ENCODE results near the gene ONECUT2.
"Not testable (repeated sequence)": the region's sequence is repeated elsewhere in the genome, so short reads cannot be mapped to it uniquely, and the experiment has no call there.

The ONECUT2 gene

DNA sequence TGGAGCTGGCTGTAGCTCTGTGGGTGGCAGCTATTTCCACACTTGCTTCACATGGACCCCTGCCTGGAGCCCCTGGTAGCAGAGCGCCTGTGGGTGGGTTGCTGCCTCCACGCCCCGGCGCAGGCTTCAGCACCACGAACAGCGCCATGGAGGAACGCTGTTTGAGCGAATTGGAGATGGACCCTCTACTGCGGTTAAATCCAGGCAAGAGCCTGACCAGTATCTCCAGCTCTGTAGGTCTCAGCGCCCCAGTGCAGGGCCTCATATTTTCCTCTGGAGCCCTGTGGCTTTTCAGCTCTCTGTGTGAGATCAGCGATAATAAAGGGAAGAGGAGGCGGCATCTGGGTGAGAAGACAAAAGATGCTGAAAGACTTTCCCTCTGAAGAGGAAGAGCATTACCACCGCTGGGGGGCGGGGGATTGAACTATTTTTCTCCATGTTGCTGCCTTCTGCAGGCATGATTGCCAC, 12.0 kb downstream of the ONECUT2 start:
- no peak for DNase-seq

GRCh38 chr18:57455576-57456129, 20.5 kb downstream of the ONECUT2 start:
- no peak for DNase-seq

DNA sequence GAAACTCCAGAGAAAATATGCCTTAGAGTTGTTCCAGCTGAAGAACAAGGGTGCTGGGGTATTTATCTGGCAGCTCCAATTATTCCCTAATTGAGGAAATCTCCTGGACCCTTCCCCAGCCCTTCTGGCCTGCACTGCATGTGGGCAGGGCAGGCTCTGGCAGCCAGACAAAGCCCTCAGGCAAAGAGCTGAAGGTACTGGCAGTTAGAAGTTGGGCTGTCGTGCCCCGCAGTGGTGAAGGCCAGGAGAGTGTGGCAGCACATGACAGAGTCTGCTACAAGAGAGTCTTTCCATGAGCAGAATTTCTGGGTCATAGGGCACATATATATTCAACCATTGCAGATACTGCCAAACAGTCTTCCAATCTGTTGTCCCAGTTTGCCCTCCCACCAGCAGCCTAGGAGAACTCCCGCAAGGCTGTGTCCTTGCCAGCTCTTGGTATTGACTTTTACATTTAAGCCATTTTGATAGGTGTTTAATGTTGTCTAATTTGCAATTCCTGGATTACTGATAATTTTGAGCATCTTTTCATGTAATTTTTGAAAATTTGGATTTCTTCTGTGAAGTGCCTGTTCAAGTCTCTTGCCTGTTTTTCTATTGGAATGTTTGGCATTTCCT, 26.6 kb downstream of the ONECUT2 start:
- DNase-seq: no peak

DNA sequence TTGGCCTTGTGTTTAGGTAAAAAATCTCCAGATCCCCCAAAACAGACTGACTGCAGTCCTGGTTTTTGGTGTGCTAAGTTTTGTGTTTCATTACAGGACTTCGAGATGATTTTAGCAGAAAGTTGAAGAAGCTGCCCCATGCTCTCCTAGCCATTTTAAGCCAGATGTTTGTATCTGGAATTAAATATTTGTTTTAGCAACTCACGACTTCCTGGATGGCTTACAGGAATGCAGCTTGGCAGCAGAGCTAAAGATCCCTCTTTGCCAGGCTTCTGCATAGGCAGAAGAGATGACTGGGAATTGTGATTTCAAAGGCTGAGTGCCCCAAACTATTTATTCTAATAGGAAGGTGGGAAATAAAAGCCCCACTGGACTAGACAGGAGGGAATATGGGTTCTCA, 31.1 kb downstream of the ONECUT2 start:
- no peak for DNase-seq

- DNase-seq: no peak
These were observed 31.7 kb downstream of the ONECUT2 start for GRCh38 chr18:57466745-57467409.

- no peak for DNase-seq
These were observed 34.7 kb downstream of the ONECUT2 start for GRCh38 chr18:57469884-57470283.

DNA sequence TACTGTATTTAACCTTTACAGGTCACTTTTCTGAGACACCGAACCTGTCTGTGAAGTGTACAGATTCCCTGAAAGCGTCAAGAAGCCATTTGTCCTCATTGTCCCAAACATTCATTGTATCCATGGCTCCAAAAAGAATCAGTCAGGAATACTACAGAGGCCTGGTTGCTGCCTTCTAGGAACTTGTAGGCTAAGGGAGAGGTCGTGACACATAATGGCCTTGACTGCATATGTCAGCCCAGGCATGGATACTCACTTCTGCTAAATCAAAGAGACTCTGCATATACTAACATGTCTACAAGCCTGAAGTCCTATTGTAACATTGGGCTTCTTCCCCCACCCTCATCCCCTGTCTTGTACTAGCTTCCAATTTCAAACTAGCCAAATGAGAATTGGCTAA, 40.2 kb downstream of the ONECUT2 start:
- no peak for DNase-seq

- no peak for DNase-seq
These were observed 40.7 kb downstream of the ONECUT2 start for GRCh38 chr18:57475903-57476302.

- no peak for DNase-seq
These were observed 45.6 kb downstream of the ONECUT2 start for GRCh38 chr18:57480733-57481132.

- no peak for DNase-seq
These were observed 62.5 kb downstream of the ONECUT2 start for GRCh38 chr18:57497372-57498294.

- DNase-seq: no peak
These were observed 63.6 kb downstream of the ONECUT2 start for GRCh38 chr18:57498682-57499256.

DNA sequence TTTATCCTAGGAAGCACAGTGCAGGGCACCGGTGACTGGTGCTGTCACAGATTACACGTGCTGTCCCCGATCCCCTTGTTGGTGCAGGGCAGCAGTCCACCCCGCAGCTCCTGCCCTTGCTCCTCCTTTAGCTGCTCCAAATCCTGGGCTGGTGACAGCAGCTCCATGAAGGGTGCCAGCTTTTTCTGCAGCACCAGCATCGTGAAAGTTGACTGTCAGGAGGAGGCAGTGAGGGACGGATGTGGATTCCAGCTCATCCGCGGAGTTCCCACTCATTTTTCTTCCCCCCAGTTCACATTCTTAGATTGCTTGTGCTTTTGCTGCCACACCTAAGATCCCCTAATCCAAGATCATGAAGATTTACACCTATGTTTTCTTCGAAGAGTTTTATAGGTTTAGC, 67.5 kb downstream of the ONECUT2 start:
- no peak for DNase-seq

DNA sequence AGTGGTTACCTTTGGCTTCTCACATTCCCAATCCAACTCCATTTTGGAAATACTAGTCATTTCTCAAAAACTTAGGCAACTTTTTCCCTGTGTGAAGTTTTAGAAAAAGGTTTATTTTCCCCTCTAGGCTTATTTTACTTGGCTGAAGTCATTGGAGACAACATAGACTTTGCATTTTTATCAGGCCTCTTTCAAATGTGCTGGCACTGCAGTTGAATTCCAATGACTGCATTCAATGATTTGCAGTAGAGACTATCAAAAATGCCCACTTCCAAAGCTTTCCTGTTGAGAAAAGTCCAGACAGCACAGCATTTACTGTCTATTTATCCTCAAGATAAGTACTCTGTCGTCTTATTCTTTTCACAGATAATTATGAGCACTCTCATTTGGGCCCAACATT, 70.1 kb downstream of the ONECUT2 start:
- no peak for DNase-seq

GRCh38 chr18:57516056-57516455, 80.9 kb downstream of the ONECUT2 start:
- no peak for DNase-seq

- DNase-seq: no peak
These were observed 83.4 kb downstream of the ONECUT2 start for GRCh38 chr18:57518533-57518932.

GRCh38 chr18:57519668-57520424, 84.7 kb downstream of the ONECUT2 start:
- DNase-seq: no peak

DNA sequence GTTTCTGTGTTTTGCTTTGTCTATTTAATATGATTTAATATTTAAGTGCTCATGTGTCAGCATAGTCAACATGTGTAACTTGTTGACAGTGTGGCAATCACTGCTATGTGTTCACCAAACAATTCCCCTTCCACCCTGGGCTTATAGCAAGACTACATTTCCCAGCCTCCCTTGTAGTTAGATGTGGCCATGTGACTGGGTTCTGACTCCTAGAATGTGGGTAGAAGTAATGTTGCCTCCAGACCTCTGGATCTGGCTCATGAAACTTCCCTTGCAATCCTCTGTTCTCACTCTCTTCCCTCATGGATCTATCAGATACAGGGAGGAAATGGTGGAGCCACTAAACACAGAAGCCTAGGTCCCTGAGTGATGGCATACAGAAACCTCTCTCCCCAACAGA, 87.2 kb downstream of the ONECUT2 start:
- DNase-seq: not testable (repeated sequence)

DNA sequence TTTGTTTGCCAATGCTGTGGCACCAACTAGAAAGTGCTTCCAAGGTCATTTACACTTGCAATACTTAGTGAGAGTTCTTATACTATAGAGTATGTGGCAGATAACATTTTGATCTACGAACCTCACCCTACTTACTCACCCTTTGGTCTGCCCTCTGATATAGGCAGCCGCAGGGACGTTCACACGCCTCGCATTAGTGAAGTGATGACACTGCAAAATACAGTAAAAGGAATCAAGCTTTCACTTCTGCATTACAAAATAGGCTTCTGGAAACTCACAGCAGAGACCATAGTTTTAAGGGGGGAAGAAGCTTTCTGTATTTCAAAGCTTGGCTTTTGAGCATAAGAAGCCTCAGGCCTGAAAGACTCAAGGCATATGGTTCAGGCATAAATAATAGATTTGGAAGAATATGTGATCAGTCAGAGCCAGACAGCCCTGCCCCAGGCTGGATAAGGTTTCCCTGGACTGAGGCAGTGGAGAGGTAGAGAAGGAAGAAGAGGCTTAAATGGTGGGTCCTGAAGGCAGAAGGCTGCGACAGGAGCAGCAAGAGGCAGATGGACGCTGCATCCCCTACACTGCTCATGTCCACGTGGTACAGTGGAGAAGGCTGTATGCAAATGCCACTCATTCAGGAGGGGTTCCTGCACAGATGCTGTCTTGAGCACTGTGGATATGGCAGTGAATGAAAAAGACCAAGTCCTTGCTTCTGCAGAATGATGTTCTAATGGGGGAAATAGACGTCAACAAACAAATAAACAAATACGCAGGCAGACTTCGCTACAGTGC, 88.2 kb downstream of the ONECUT2 start:
- no peak for DNase-seq

DNA sequence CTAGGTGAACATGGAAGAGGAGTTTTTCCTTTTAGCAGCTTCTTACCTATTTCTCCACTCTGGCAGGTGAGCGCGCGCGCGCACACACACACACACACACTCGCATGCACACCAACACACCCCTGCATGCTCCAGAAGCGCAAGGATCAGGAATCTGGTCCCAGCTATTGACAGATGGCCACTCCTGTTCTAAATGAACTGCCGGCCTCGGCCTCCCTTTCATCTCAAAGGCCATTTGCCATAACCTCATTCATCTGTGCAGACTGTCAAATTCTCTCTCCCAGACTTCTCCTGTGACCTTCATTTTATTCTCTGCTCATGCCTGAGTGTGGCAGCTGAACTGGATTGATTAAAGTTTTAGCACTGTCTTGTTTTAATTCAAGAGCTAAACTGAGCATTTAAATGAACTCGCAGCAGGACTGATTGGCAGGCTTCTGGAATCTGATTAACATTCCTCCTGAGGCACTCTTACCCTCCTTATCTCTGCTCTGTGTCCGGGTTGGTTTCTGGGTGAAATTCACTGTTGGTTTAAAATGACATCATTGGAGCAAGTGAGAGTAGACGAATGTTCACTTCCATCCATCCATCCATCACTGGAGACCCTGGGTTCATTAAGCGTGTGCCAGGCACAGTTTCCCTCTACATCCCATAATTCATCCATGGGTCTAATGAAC, 92.5 kb downstream of the ONECUT2 start:
- no peak for DNase-seq

GRCh38 chr18:57529151-57529550, 94.0 kb downstream of the ONECUT2 start:
- no peak for DNase-seq
